CD4-positive, alpha-beta T cell treated with Interleukin-17A for 4 hours (primary cell): Measurements from ENCODE around the gene DACT2.

Experiments used
- DNase-seq: peaks from one replicate; pipeline ENCODE4 v3.0.0-alpha.2; 2020; ENCODE audit warnings: mixed read lengths

DACT2 gene

DNA sequence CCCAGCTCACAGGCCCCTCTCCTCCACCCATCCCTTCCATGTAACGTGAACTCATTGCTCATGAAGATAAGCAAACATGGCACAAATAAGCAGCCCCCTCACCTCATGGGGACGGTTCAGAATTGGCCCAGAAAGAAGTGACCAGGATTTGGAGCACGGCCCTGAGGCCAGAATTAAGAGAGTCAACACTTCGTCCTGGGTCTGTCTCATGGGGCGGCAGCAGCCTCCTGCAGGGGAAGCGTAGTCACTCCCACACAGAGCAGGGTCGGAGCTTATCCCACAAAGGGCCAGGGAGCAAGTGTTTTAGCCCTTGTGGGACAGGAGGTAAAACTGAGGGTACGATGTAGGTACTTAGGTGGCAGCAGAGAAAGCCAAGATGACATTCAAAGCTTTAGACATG is 28.6 kb upstream of the DACT2 start:
- no peak for DNase-seq

DNA sequence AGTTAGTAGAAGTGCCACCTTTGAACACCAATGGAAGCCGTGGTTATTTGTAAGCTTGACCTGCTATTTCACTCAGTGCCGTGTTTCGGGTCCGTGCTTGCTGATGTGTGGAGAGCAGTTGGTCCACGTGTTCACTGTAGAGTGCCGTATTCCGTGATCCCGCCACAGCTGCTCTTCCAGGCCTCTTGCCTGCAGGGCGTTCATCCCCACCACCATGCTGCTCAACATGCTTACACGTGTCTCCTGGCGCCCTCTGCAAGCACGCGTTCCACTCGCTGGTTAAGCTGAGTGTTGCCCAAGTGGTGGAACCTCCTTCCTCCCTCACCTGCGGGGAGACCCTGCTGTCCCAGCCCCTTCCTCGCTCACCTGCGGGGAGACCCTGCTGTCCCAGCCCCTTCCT is 28.0 kb upstream of the DACT2 start:
- no peak for DNase-seq

DNA sequence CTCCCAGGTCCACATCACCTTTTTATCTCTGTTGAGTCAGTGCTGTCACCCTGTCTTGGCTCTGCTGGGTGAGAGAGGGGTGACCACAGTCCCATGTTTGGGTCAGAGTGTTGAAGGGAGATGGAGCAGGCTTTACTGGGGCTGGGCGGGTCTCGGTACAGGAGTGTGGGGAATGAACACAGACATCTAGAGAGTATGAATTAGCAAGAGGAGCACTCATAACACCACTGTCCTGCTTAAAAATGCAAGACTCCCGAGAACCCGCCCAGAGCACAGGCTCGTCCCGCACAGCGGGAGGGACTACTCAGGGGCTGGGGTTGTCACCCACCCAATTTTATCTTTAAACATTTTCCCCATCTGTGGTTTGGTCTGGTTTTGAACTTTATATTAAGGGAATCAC is 27.5 kb upstream of the DACT2 start:
- DNase-seq, result no peak

DNA sequence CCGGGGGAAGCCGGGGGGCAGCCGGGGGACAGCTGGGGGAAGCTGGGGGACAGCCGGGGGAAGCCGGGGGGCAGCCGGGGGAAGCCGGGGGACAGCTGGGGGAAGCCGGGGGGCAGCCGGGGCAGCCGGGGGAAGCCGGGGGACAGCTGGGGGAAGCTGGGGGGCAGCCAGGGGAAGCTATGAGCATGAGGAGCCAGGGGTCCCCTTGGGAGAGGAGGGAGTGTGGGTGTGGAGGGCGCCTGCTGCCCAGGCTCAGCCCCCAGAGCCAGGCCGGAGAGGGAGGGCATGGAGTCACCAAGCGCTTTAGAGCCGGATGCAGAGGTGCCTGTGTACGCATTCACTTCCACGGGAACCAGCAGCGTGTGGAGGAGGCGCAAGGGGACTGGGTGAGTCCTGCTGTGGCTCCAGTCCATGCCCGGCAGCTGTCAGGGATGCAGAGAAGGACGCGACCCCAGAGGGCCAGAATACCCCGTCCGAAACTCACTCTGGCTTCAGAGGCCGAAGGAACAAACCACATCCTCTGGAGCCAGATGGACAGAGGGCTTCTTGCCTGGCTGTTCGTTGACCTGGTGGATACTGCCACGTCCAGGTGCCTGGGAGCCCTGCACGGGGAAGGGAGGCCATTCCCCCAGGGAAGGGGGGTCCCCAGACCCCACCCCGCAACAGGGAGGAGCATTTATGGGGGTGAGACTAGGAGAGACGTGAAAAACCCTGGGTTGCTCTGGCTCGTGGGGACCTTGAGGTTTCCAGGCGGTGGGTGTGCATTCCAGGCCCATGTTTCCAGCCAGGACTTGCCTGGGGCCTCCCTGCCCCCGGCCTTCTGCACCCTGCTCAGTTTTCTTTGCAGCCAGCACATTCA is 26.5 kb upstream of the DACT2 start:
- DNase-seq, result no peak

DNA sequence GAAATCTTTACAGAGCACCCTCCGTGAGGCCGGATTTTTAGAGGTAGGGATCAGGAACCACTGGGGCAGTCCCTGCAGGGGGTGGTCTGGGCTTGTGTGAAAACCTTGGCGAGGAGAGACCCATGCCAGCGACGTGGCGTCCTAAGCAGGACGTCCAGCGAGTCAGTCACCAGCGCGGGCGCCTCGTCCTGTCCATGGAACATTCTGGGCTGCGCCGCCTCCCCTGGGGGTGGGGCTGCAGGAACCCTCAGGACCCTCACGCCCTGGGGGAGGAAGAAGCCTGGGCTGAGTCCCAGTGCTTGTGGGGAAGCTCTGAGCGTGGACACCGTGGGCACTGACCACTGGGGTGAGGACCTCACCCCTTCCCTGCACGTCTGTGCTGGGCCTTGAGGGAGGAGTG is 25.7 kb upstream of the DACT2 start:
- no peak for DNase-seq

DNA sequence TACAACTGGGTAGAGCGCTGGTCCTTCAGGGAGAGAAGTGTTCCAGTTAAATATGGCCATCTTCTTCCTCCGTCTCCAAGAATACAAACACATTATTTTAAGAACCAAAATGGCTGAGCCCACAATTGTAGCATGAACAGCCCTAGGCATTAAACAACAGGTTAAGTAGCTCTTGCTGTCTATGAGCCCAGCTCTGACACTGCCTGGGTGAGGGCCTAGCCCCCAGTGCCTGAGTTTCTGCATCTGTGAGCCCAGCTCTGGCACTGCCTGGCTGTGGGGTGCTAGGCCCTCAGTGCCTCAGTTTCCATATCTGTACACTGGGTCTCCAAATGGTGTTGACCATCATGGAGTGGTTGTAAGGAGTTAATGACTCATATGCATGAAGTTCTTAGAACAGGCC is 24.8 kb upstream of the DACT2 start:
- DNase-seq, result no peak

DNA sequence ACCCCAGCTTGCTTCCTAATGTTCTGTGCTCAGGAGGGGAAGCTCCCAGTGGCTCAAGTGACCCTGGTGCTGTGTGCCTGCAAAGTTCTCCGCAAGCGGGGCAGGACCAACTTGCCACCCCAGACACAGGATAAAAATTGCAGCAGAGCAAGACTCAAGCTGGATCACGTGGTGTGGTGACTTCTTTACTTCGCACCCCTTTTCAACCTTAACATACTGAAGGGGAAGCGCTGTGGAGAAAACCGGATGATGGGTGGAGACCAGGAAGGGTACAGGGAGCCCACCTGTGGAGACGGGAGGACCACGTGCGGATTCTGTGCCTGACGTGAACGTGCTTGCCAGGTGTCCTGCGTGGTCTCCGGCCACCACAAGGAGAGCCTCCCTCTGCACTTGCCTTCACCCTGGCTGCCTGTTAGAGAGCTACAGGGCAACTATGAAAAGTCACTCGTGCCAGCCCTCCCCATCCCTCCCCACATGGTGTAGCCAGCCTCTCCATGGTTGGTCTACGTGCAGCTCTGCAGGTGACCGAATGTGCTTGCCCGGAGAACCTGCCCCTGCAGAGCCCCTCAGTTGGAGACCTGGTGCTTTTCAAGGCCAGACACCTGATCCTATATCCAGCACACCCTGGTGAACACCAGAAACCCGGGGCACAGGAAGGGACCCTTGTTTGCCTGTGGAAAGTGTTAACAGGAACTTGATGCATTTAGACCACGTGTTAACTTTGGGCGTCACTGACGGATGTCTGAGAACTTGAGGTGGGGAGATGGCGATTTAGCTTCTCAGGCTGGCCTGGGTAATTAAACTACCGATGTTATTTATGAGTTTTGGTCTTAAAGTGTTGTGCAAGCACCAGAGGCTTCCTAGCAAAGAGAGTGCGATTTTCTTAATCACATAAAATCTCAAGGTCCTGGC is 23.9 kb upstream of the DACT2 start:
- no peak for DNase-seq

DNA sequence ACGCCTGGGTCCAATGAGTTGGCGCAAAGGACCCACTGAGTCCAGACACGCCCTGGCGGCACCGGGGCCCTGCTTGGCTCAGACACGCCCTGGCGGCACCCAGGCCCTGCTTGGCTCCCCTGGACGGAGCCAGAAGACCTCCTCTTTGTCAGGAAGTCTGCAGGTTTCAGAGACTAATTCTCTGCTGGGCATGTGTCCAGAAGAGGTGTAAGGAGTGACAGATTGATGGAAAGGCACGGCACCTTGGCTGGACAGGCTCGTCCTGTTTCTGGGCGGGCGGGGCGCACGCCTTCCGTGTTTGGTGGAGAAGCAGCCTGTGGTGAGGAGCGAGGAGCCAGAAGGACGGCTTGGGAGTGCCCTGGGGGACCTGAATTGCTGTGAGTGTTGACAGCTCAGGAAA is 23.1 kb upstream of the DACT2 start:
- no peak for DNase-seq

DNA sequence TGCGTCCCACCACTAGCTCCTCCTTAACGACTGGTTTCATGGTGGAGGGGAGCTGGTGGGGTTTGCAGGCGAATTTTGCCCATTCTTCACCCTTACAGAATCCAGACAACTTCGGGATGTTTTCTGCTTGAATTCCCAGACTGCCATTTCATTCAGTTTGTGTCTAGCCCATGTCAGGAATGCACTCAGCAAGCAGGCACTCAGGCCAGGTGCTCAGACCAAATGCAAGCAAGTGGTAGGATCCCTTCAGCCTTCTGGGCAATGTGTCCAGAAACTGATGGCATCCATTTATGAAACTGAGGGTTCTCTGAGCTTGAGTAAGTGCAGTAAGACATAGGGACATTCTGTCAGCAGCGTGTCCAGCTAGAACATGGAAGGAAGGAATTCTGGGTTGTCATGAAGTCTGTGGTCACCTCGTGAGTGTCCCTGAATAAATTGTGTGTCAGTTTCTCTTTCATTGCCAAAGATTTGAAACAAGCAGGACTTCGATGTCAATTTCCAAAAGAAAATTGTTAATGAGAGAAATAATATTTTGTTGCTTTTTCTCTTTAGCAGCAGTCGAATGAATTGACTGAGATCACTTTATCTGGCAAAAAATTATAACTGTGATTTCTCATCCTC is 21.8 kb upstream of the DACT2 start:
- DNase-seq, result no peak

DNA sequence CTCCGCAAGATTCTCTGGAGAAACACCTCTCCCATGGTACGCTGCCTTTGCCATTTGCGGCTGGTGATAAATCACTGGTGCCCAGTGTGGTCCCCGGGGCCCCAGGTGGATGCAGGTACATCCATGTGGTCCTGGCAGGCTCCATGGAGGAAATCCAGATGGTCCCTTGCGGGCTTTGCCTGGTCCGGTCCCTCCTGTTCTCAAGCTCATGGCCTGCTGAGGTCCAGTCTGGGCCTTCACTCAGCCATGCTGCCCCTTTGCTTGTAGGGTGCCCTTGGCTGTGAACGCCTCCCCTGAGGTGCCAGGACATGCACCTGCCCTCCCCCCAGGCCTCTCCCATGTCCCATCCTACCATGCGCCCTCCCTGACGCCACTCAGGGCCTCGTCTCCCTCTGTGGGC is 21.2 kb upstream of the DACT2 start:
- DNase-seq, result no peak

DNA sequence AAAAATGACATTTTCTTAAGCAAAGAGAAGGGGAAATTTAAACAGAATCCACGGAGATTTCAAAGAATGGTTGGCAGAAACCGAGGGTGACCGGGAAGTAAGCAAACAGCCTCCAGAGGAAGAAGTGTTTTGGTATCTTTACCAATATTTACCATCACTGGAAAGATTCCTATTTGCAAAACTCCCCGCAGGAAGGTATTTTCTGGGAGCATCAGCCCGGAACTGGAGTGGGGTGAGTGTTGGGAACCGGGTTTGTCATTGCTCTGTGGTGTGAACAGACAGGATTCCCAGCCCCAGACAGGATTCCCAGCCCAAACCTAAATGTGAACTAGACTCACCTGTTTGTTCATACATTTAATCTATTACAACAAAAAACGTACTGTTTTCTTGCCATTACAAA is 19.2 kb upstream of the DACT2 start:
- no peak for DNase-seq

DNA sequence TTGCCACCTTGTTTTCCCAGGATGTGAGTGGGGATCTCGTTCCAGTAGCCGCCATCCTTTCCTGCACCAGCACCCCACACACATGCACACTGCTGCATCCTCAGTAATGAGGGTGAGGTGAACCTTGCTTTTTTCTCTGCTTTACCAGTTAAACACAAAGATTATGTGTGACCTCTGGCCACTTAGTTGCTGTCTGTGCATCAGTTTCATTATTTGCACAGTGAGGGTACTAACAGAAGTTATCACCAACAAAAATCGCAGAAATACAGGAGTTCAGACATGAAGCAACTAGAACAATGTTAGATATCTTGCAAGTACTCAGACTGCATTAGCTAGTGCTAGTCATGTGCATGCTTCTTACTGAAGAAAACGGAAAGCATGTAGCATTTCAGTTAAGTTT is 17.4 kb upstream of the DACT2 start:
- DNase-seq, result no peak

DNA sequence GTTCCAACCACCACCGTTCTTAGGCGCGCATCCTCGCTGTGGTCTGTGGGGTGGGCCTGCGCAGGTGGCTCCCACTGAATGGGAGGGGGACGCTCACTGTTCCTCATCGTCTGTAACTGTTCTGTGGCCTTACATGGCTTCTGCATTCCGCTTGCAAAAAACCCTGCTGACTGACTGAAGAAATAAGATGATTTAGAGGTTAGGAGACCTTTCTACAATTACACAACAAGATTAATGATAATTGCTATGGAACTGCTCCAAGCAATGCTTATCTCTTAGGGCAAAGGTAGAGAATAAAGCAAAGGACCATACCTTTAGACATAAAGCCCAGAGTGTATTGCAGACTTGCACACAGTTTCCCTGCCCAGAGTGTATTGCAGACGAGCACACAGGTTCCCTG is 14.4 kb upstream of the DACT2 start:
- DNase-seq, result no peak

DNA sequence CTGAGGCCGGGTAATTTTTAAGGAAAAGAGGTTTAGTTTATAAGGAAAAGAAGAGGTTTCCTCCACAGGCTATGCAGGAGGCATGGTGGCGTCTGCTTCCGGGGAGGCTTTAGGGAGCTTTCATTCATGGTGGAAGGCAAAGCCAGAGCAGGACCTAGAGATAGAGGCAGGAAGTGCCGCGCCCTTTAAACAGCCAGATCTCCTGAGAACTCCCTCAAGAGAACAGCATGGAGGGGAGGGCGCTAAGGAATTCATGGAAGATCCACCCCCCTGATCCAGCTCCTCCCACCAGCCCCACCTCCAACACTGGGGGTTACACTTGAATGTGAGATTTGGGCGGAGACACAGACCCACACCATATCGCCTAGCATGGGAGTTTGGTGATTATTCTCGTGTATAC is 13.9 kb upstream of the DACT2 start:
- DNase-seq, result no peak

DNA sequence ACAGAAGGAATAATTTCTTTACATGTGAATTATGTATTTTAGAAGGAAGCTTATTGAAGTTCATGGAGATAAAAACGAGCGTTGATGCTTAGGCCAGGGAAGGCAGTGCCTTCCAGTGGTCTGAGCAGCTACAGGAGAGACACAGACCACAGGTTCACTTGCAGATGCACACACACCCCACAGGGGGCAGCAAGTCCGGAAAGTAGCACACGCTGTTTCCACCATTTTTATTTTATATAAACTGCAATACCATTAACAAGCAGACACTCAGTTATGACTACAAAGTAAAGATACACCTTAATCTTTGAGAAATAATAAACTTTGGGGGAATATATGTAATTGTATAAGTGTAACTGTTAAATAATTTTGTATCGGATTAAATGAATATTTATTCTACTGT is 13.5 kb upstream of the DACT2 start:
- no peak for DNase-seq

DNA sequence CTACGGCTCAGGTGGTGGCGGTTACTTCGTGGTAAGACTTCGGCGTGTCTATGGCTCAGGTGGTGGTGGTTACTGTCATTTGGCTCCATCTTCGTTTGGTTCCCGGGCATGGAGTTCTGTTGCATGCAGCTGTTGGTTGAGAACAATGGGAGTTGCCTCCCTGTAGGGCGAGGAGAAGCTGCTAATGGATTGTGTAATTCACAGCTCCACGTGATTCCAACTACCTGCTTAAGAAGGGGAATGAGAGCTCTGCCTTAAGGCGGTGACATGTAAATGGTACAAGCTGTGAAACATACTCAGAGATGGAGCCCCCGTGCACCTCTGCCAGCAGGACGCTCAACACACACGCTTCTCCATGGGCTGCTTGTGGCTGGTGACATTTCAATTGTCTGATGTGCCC is 12.4 kb upstream of the DACT2 start:
- no peak for DNase-seq

DNA sequence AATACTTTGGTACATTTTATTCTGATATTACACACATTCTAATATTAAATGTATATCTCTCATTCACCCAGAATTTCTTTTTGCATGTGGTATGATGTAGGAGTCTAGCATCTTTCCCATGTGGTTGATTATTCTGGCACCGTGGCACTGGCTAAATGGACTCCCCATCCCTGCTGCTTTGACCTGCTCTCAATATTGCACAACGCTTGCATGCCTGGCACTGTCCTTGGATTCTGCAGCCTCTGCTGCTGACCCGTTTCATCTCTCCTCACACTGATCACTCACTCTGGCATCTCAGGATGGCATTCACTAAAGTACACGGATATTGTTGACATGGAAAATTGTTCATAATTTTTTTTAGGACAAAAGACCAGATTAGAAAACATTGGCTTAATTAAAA is 11.5 kb upstream of the DACT2 start:
- DNase-seq, result no peak

DNA sequence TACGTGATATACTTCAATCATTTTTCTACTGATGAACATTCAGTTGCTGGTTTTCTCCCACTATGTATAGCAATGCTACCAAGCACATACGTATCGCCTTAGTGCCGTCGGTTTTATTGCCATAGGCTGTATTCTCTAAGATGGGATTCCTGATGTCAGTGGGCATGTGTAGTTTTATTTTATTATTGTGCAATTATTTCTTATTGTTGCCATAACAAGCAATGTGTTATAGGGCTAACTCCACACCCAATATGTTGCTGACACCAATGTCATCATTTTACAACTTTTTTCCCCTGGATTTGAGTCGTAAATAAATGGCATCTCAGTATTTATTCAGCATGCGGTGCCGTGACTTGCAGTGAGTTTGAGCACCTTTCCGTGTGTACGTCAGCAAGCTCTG is 10.8 kb upstream of the DACT2 start:
- no peak for DNase-seq

DNA sequence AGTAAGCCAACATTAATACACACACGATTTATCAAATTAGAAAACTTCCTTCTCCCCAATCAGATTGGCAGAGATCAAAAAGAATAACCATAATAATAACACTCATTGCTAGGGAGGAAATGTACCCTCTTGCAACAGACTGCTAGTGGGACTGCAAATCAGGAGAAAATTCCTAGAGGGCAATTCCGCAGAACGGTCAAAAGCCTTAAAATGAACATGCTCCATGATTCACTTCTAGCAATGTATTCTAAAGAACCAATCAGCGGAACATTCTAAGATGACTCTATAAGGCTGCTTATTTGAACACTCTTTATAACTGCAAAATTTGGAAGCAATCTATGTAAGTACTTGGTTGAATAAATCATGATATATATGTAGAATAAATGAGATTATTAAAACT is 8.5 kb upstream of the DACT2 start:
- no peak for DNase-seq

DNA sequence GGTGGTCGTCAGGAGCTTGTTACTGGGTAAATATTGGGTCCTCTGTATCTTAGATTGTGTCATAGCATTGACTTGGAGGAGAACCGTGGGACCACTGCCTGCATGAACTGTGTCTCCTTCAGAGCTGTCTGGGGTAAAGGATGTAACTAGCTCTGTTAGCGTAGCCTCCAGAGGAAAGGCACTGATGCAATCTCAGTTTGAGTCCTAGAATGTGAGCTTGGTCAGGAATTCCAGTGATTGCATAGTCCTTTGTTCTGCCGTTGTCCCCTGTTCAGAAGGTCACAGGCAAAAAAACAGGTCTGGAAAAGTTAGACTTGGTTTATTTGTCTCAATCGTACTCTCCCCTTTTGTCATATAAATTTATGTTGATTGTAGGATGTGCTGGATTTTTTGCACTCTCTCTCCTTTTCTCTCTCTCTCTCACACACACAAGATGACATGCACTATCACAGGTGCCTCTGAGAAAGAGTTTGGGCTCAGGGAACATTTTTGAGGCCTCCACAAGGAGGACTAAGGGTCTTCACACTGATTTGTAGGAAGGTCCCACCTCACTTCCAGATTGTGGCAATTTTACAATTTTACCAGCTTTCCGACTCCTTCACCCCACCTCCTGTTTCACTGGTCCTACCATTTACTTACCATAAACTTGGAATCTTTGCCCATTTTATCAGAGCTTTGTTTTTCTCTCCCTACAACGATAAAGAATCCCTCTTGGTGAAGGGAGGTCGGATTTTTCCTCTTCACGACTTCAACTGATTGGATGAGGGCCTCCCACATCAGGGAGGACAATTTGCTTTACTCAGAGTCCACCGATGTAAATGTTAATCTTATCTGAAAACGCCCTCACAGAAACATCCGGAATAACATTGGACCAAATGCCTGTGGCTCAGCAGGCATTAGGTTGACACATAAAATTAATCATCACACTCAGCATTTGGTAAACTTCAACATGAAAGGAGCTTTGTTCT is 7.0 kb upstream of the DACT2 start:
- no peak for DNase-seq

DNA sequence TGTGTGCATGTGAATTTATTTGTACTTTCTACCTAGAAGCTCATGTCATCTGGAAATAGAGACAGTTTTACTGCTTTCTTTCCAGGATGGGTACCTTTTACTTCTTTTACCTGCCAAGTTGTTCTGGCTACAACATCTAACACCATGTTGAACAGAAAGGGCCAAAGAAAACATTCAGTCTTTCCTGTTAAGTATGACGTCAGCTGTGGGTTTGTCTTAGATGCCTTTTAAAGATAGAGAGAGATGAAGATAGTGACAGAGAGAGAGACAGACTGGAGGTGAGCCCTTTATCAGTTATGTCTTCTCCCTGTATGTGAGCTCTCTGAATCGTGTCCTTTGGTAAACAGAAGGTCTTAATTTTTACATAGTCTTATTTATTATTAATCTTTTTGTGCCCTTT is 3.4 kb upstream of the DACT2 start:
- no peak for DNase-seq

DNA sequence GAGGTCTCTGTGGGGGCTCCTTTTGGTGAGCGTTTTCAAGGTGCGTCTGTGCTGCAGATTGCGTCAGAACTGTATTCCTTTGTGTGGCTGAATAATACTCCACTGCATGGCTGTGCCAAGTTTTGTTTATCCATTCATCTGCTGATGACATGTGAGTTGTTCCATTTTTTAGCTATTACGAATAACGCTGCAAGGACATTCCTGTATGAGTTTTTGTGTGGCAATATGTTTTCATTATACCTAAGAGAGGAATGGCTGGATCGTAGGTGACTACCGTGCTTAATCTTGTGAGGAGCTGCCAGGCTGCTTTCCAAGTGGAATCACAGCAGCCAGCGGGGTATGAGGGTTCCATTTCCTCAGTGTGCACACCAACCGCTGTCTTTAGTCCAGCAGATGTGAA is 1.1 kb upstream of the DACT2 start:
- no peak for DNase-seq
